Naive thymus-derived CD4-positive, alpha-beta T cell (primary cell): ENCODE measurements around the gene MAP3K12. TPM values are rescaled to one million over a fixed set of nuclear protein-coding genes. Genes with fewer than 3 reads are reported as not detected.
A peak's percentile ranks its signal among the peaks of the same experiment; 100 is the strongest.

ENCODE experiments used
- ATAC-seq: fragments of 150-1000 bp; cut with Tn5 transposase; 2 replicates; pipeline ENCODE4 v1.10.0; 2021; ENCODE audit warnings: mild to moderate bottlenecking, moderate library complexity
- CTCF ChIA-PET: fragments of 350-600 bp; sonication (Branson Sonifier 250); formaldehyde crosslinking; loops from one replicate; lab custom pipeline; 2021; ENCODE audit warnings: antibody characterized with exemption; lab: Charles Lee
- POLR2A ChIA-PET: fragments of 350-600 bp; sonication (Branson Sonifier 250); formaldehyde crosslinking; loops from one replicate; lab custom pipeline; 2021; ENCODE audit warnings: antibody characterized with exemption, inconsistent platforms; lab: Charles Lee
- DNase-seq, 9 donors: peaks; one replicate each; pipeline versions ENCODE4 v3.0.0 to v3.0.0-alpha.2; 2020 to 2022; ENCODE audit warnings: mixed read lengths in 1 of 9
- H3K27ac ChIP-seq: one replicate; pipeline ENCODE4 v1.7.0; 2013; ENCODE audit warnings: mild to moderate bottlenecking, low read depth, low read length, moderate library complexity
- H3K27me3 ChIP-seq, 2 donors: one replicate each; pipeline ENCODE4 v1.7.0; 2013; ENCODE audit warnings: low read length in 2 of 2, mild to moderate bottlenecking in 2 of 2, moderate library complexity in 2 of 2; ENCODE audit not compliant: control insufficient read depth in 2 of 2, insufficient read depth in 2 of 2
- H3K36me3 ChIP-seq, 3 experiments: 1 replicate in 2 of 3; 2 replicates in 1 of 3; pipeline ENCODE4 v1.7.0; 2013; ENCODE audit warnings: low read length in 3 of 3, mild to moderate bottlenecking in 3 of 3, moderate library complexity in 1 of 3; ENCODE audit not compliant: insufficient read depth in 3 of 3, control insufficient read depth in 2 of 3
- H3K4me1 ChIP-seq, 2 donors: one replicate each; pipeline ENCODE4 v1.7.0; 2013; ENCODE audit warnings: low read length in 2 of 2, mild to moderate bottlenecking in 2 of 2, moderate library complexity in 1 of 2; ENCODE audit not compliant: control insufficient read depth in 2 of 2, insufficient read depth in 2 of 2
- H3K4me3 ChIP-seq: 2 replicates; pipeline ENCODE4 v1.7.0; 2013; ENCODE audit warnings: mild to moderate bottlenecking, low read length
- H3K9me3 ChIP-seq, 3 experiments: 1 replicate in 2 of 3; 2 replicates in 1 of 3; pipeline ENCODE4 v1.7.0; 2013; ENCODE audit warnings: low read length in 3 of 3; ENCODE audit not compliant: control insufficient read depth in 2 of 3
- H3K27ac Mint-ChIP-seq, 9 donors: one replicate each; pipeline ENCODE4 v1.8.0; 2020 to 2022; ENCODE audit warnings: mixed read lengths in 9 of 9, mild to moderate bottlenecking in 8 of 9, moderate library complexity in 5 of 9, inconsistent platforms in 2 of 9
- H3K27me3 Mint-ChIP-seq, 5 donors: one replicate each; pipeline ENCODE4 v1.8.0; 2021 to 2022; ENCODE audit warnings: mixed read lengths in 5 of 5, mild to moderate bottlenecking in 1 of 5
- H3K36me3 Mint-ChIP-seq, 5 donors: one replicate each; pipeline ENCODE4 v1.8.0; 2020 to 2022; ENCODE audit warnings: mixed read lengths in 5 of 5, mild to moderate bottlenecking in 3 of 5, inconsistent platforms in 1 of 5
- H3K4me1 Mint-ChIP-seq, 7 donors: one replicate each; pipeline ENCODE4 v1.8.0; 2020 to 2022; ENCODE audit warnings: mixed read lengths in 7 of 7, mild to moderate bottlenecking in 3 of 7, inconsistent platforms in 1 of 7
- H3K4me3 Mint-ChIP-seq, 10 donors: one replicate each; pipeline ENCODE4 v1.8.0; 2020 to 2022; ENCODE audit warnings: mild to moderate bottlenecking in 10 of 10, mixed read lengths in 10 of 10, moderate library complexity in 6 of 10, inconsistent platforms in 2 of 10
- H3K9me3 Mint-ChIP-seq, 11 donors: one replicate each; pipeline ENCODE4 v1.8.0; 2020 to 2022; ENCODE audit warnings: mixed read lengths in 11 of 11, mild to moderate bottlenecking in 4 of 11, inconsistent platforms in 1 of 11, moderate library complexity in 1 of 11
- intact Hi-C, 2 donors: fragments of 100-400 bp; cut with micrococcal nuclease; formaldehyde crosslinking; loops; one replicate each; pipeline ENCODE4 v1.15.1; 2023
- polyA plus RNA-seq, 2 donors: library from polyadenylated mRNA; unstranded; fragments of 300-500 nt; fragmentation: Illumina TruSeq; gene quantifications; one replicate each; pipeline ENCODE4 v1.2.3, GENCODE V29; 2021
- total RNA-seq, 6 experiments: library from RNA in 5 of 6; stranded (reverse) in 5 of 6; gene quantifications; 1 replicate in 5 of 6; 2 replicates in 1 of 6; pipeline ENCODE4 v1.2.3 and lab custom pipeline; 2021 to 2026

MAP3K12 gene
- total and polyA plus RNA-seq, 7 experiments from 2014 or later, result 4.9 to 29.7 (median 22.8) TPM

DNA sequence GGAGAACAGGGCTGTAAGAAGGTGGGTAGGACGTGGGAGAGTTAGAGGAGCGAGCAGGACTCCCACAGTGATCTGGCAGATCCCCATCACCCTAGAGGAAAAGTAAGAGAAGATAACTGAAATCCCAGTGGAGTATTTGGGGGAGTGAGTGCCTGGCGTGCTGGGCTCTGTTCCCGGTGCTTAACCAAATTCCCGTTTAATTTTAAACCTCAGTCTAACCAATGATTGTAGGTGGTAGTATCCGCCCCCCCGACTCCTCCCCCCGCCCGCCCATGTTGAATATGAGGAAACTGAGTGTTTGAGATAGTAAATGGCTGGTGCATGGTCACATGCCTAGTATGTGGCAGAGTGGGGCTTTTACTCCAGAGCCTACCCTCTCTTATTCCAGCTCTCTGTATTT, 3.1 kb upstream of the MAP3K12 start:
- ChIA-PET POLR2A (interaction anchor here (0.8 to 5.9 kb wide), 6 partner anchors 11 to 181 kb away, joined by 3 to 47 read pairs (median 18); partner anchors contain the start of genes AAAS and SP1), CTCF (interaction anchor here (1.1 kb wide), 1 partner anchor 53 kb away, joined by 4 read pairs; no protein-coding TSS in a partner anchor)
- H3K4me1 ChIP-seq, result peaks cover 24 to 27% of the 10 kb centered on the region in 2 donors
- no peaks in the 10 kb centered on the region for H3K9me3 ChIP-seq
- peaks cover 0 to 1% (median 0%) of the 10 kb centered on the region in 11 donors for H3K9me3 Mint-ChIP-seq
- no peaks in the 10 kb centered on the region for H3K27me3 ChIP-seq
- H3K4me3 ChIP-seq, result no peak overlapping the region
- DNase-seq (no peak), ATAC-seq (no peak)
- H3K36me3 ChIP-seq, result peaks cover 0 to 40% (median 0%) of the 10 kb centered on the region in 3 experiments
- intact Hi-C loops, result loop anchor here (5.0 to 10.0 kb wide), 2 partner anchors 280 to 448 kb away; partner anchors contain the start of gene TNS2 (in 1 of the 2)
- H3K4me3 Mint-ChIP-seq, result peak overlapping the region in 7 of 10 donors; percentile 43 to 96 (median 89)
- no peaks in the 10 kb centered on the region for H3K27me3 Mint-ChIP-seq
- peaks cover 15 to 43% (median 36%) of the 10 kb centered on the region in 7 donors for H3K4me1 Mint-ChIP-seq
- peak overlapping the region; percentile 87 to 100 (median 97) for H3K27ac Mint-ChIP-seq
- H3K36me3 Mint-ChIP-seq, result peaks cover 0 to 14% (median 0%) of the 10 kb centered on the region in 5 donors
- H3K27ac ChIP-seq, result peak overlapping the region; percentile 98

DNA sequence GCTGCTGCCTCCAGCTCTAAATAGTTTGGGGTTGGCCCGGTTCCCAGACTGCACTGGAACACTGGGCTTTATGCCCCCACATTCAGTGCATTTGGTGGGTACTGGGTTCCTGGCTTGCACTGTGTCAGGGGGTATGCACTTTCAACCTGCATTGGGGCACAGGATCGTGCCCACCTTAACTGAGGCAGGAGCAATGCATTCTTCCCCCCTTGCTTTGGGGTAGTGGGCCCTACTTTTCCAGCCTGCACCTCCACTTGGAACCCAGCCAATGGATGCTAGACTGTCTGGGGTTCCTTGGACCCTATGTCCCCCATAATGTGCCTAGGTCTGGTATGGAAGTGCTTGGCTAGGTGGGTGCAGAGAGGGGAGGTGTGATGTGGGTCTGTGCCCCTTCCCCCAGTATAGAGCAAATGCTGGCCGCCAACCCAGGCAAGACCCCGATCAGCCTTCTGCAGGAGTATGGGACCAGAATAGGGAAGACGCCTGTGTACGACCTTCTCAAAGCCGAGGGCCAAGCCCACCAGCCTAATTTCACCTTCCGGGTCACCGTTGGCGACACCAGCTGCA, 2.4 kb upstream of the MAP3K12 start:
- no peak for ATAC-seq
- H3K4me1 Mint-ChIP-seq, result peaks cover 15 to 49% (median 37%) of the 10 kb centered on the region in 7 donors
- DNase-seq, result no peak
- peak overlapping the region; percentile 87 to 100 (median 97) for H3K27ac Mint-ChIP-seq
- ChIA-PET POLR2A (interaction anchor here (0.6 to 5.9 kb wide), 25 partner anchors 10 to 495 kb away, joined by 3 to 47 read pairs (median 6); partner anchors contain the start of genes AAAS, ATF7, ATP5MC2 and EIF4B), CTCF (interaction anchor here (0.6 to 1.6 kb wide), 9 partner anchors 10 to 456 kb away, joined by 3 to 7 read pairs (median 4); partner anchors contain the start of gene SP1)
- Histone ChIP-seq H3K27me3 (no peaks in the 10 kb centered on the region), H3K27ac (peak overlapping the region; percentile 98), H3K4me1 (peaks cover 24 to 27% of the 10 kb centered on the region in 2 donors), H3K4me3 (peak overlapping the region; percentile 70), H3K9me3 (no peaks in the 10 kb centered on the region), H3K36me3 (peaks cover 0 to 36% (median 0%) of the 10 kb centered on the region in 3 experiments)
- peaks cover 0 to 14% (median 0%) of the 10 kb centered on the region in 5 donors for H3K36me3 Mint-ChIP-seq
- no peaks in the 10 kb centered on the region for H3K27me3 Mint-ChIP-seq
- peak overlapping the region; percentile 86 to 96 (median 92) for H3K4me3 Mint-ChIP-seq
- intact Hi-C loops, result loop anchor here (1.0 to 10.0 kb wide), 16 partner anchors 8 to 495 kb away; partner anchors contain the start of genes ATF7 (in 2 of the 2), CALCOCO1 (in 2 of the 2), PFDN5 (in 2 of the 2) and AAAS (in 1 of the 2)
- peaks cover 0 to 1% (median 0%) of the 10 kb centered on the region in 11 donors for H3K9me3 Mint-ChIP-seq

DNA sequence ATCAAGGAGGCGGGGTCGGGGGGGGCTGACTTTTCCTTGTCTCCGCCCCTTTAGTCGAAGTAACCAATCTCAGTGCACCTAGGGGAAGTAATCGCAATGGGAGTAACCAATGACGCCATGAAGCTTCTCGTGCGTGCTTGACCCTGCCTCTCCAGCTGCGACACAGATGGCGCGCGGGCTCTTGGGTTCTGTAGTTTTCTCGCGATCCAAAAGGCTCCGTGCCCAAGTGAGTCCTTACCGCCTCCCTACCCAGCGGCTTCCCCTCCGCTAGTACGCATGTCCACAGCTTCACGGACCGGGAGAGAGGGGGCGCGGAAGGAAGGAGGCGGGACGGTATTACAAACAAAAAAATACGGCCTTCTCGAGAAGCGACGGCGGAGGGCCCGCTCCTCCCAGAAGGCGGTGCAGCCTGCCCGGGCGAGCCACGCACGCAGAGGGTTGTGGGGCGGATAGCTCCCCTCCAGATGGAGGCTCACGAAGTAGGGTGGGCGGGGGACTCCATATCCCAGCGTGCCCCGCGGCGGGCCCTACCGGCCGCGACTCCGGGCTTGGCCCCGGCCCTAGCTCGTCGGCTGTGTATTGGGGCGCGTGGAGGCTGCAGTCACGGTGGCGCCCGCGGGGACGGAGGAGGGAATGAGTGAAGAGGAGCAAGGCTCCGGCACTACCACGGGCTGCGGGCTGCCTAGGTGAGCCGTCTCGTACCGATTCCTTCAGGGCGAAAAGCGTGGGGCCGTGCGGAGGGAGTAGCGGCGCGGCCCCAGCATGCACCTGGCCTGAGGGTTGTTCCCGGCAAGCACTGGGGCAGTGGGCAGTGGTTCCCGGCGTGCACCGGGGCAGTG, 1.7 kb upstream of the MAP3K12 start, which contains the start of gene TARBP2:
Gene TARBP2, plus strand, starts transcription at position 508 of the 839 bp plus-strand sequence. Its CDS starts 126 bp downstream, at position 634.
- intact Hi-C loops, result loop anchor here (1.0 to 10.0 kb wide), 20 partner anchors 7 to 779 kb away; partner anchors contain the start of genes AAAS (in 2 of the 2), ATF7 (in 2 of the 2), CALCOCO1 (in 2 of the 2) and CSAD (in 2 of the 2)
- no peaks in the 10 kb centered on the region for H3K27me3 ChIP-seq
- DNase-seq, result peak; percentile 87 to 99 (median 98)
- no peaks in the 10 kb centered on the region for H3K27me3 Mint-ChIP-seq
- peaks cover 0 to 14% (median 0%) of the 10 kb centered on the region in 5 donors for H3K36me3 Mint-ChIP-seq
- H3K4me3 Mint-ChIP-seq, result peak within 1 kb of the TSS; percentile 86 to 96 (median 92)
- peak within 1 kb of the TSS; percentile 87 to 100 (median 97) for H3K27ac Mint-ChIP-seq
- peak within 1 kb of the TSS; percentile 98 for H3K27ac ChIP-seq
- H3K4me1 Mint-ChIP-seq, result peaks cover 15 to 56% (median 43%) of the 10 kb centered on the region in 7 donors
- H3K9me3 ChIP-seq, result no peaks in the 10 kb centered on the region
- peaks cover 0 to 28% (median 0%) of the 10 kb centered on the region in 3 experiments for H3K36me3 ChIP-seq
- H3K4me3 ChIP-seq, result peak within 1 kb of the TSS; percentile 84
- H3K9me3 Mint-ChIP-seq, result peaks cover 0 to 1% (median 0%) of the 10 kb centered on the region in 11 donors
- POLR2A ChIA-PET, result interaction anchor here (0.6 to 5.9 kb wide), 38 partner anchors 8 to 780 kb away, joined by 3 to 47 read pairs (median 5); partner anchors contain the start of genes AAAS, ATF7, ATP5MC2 and CBX5
- CTCF ChIA-PET, result interaction anchor here (0.6 to 1.6 kb wide), 10 partner anchors 8 to 455 kb away, joined by 3 to 8 read pairs (median 4); partner anchors contain the start of gene SP1
- H3K4me1 ChIP-seq, result peaks cover 24 to 27% of the 10 kb centered on the region in 2 donors
- peak; percentile 87 for ATAC-seq

DNA sequence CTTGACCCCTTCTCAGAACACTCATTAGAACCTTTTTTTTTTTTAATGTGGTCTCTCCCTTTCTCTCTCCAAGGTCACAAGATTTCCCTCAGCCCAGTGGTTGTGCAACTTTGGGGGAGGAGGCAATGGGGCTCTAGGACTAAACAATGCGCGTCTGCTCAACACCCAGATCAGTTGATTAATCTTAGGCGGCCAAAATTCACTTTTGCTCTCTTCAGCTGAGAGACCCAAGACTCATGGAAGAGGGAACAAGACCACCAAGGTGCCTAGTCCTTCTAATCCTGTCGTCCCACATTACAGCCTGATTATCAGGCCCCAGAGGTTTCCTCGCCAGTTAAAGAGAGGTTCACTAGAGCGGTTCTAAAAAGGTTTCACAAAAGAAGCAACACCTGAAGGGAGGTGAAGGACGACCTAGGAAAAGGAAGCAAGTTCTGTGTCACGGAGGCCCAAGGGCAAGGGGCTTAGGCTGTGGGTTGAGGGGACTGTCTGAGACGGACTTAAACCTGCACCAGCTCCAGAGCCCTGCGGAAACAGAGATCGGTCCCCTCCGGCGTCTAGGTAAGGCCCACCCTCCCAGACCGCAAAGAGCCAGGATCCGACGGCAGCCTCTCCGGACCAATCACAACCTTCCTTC, 1.0 kb upstream of the MAP3K12 start:
- peaks cover 0 to 1% (median 0%) of the 10 kb centered on the region in 11 donors for H3K9me3 Mint-ChIP-seq
- ChIA-PET CTCF (interaction anchor here (0.9 to 1.6 kb wide), 10 partner anchors 8 to 454 kb away, joined by 3 to 8 read pairs (median 4); partner anchors contain the start of gene SP1), POLR2A (interaction anchor here (0.7 to 5.9 kb wide), 34 partner anchors 8 to 781 kb away, joined by 3 to 47 read pairs (median 6); partner anchors contain the start of genes AAAS, ATF7, ATP5MC2 and CBX5)
- H3K4me3 Mint-ChIP-seq, result peak overlapping the region; percentile 86 to 96 (median 92)
- Histone ChIP-seq H3K4me3 (peak overlapping the region; percentile 84), H3K27me3 (no peaks in the 10 kb centered on the region), H3K9me3 (no peaks in the 10 kb centered on the region), H3K27ac (peak overlapping the region; percentile 98), H3K4me1 (peaks cover 24 to 27% of the 10 kb centered on the region in 2 donors), H3K36me3 (peaks cover 0 to 21% (median 0%) of the 10 kb centered on the region in 3 experiments)
- H3K27ac Mint-ChIP-seq, result peak overlapping the region; percentile 87 to 100 (median 97)
- intact Hi-C loops, result loop anchor here (1.0 to 10.0 kb wide), 13 partner anchors 8 to 780 kb away; partner anchors contain the start of genes AAAS (in 1 of the 2), ATF7 (in 1 of the 2), ATP5MC2 (in 1 of the 2) and CALCOCO1 (in 1 of the 2)
- ATAC-seq (no peak), DNase-seq (peak in 2 of 9 donors; percentile 42 to 88)
- H3K36me3 Mint-ChIP-seq, result peaks cover 0 to 8% (median 0%) of the 10 kb centered on the region in 5 donors
- peaks cover 15 to 60% (median 46%) of the 10 kb centered on the region in 7 donors for H3K4me1 Mint-ChIP-seq
- no peaks in the 10 kb centered on the region for H3K27me3 Mint-ChIP-seq

DNA sequence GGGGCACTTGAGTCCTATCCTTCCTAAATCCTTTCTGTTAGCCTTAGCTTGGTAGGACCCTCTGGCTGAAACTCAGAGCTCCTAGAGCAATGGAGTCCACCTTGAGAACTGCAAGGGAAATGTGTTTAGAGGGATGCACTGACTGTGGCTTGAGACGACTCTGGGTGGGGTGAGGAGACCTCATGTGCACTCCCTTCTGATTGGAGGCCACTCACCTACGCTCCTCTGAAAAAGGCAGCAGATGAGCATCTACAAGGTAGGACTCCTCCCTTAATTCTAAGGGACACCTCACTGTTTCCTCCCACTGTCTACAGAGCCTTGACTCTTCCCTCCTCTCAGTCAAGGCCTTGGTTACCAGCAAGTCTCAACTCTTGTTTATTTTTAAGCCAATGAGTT, 1.0 kb downstream of the MAP3K12 start:
- peak overlapping the region; percentile 60 for H3K4me3 ChIP-seq
- H3K27ac ChIP-seq, result no peak overlapping the region
- Mint-ChIP-seq H3K4me1 (peaks cover 27 to 70% (median 58%) of the 10 kb centered on the region in 7 donors), H3K27me3 (no peaks in the 10 kb centered on the region), H3K4me3 (peak overlapping the region; percentile 73 to 96 (median 88)), H3K36me3 (peaks cover 0 to 5% (median 0%) of the 10 kb centered on the region in 5 donors), H3K9me3 (peaks cover 0 to 2% (median 0%) of the 10 kb centered on the region in 11 donors), H3K27ac (peak overlapping the region; percentile 73 to 99 (median 91))
- ATAC-seq (no peak), DNase-seq (no peak)
- H3K27me3 ChIP-seq, result no peaks in the 10 kb centered on the region
- ChIA-PET POLR2A (interaction anchor here (0.5 to 5.9 kb wide), 8 partner anchors 10 to 777 kb away, joined by 3 to 47 read pairs (median 5); partner anchors contain the start of genes AAAS and PRR13), CTCF (interaction anchor here (0.6 to 1.6 kb wide), 6 partner anchors 11 to 176 kb away, joined by 3 to 7 read pairs (median 3); partner anchors contain the start of gene AAAS)
- H3K9me3 ChIP-seq, result no peaks in the 10 kb centered on the region
- intact Hi-C loops, result no loop called here
- H3K36me3 ChIP-seq, result peaks cover 0 to under 1% (median 0%) of the 10 kb centered on the region in 3 experiments
- peaks cover 37 to 38% of the 10 kb centered on the region in 2 donors for H3K4me1 ChIP-seq
